ENCODE results near the gene SRSF4.

The SRSF4 gene

GRCh38 chr1:29195881-29196291 lies 14.2 kb upstream of the SRSF4 start:
- no peak overlapping the region for H3K9ac ChIP-seq (ENCODE audit: low read length)
- H2AK5ac ChIP-seq (ENCODE audit: low read length), result peak overlapping the region; percentile 66
- peak overlapping the region; percentile 34 for H2BK120ac ChIP-seq (ENCODE audit: insufficient read depth, low read length, poor library complexity)
- peaks cover 21 to 38% of the 10 kb centered on the region in 2 experiments for H3K36me3 ChIP-seq (ENCODE audit: control insufficient read depth in 1 of 2, insufficient read depth in 2 of 2, low read length in 2 of 2)
- no peaks in the 10 kb centered on the region for H3K27me3 ChIP-seq (ENCODE audit: insufficient read depth, low read length)
- no peak overlapping the region for H4K8ac ChIP-seq (ENCODE audit: low read depth, low read length)
- no peak for DNase-seq
- H3K23ac ChIP-seq (ENCODE audit: low read length), result no peak overlapping the region
- H3K27ac ChIP-seq (ENCODE audit: low read depth, low read length), result no peak overlapping the region
- H3K4me2 ChIP-seq (ENCODE audit: low read length), result no peak overlapping the region
- H3K9me3 ChIP-seq (ENCODE audit: insufficient read depth, low read depth, low read length), result no peaks in the 10 kb centered on the region
- peak overlapping the region; percentile 66 for H3K18ac ChIP-seq (ENCODE audit: low read length)
- H2BK5ac ChIP-seq (ENCODE audit: low read depth, low read length, poor library complexity), result no peak overlapping the region
- WGBS (ENCODE audit: extremely low coverage, insufficient coverage, insufficient read length), result no CpG with 5 or more reads among the region's 8 CpGs
- no peak overlapping the region for H4K12ac ChIP-seq (ENCODE audit: low read depth, low read length)
- no peak overlapping the region for H3K4ac ChIP-seq (ENCODE audit: low read depth, low read length)
- H3K79me1 ChIP-seq (ENCODE audit: low read length), result peaks cover 2% of the 10 kb centered on the region
- no peak overlapping the region for H3K14ac ChIP-seq (ENCODE audit: low read length)
- H3K4me1 ChIP-seq (ENCODE audit: control insufficient read depth in 1 of 2, insufficient read depth in 2 of 2, low read length in 2 of 2), result peaks cover 8 to 19% of the 10 kb centered on the region in 2 experiments
- no peak overlapping the region for H2AFZ ChIP-seq (ENCODE audit: insufficient read depth, low read length, poor library complexity)
- no peak overlapping the region for H4K91ac ChIP-seq (ENCODE audit: low read depth, low read length)
- no peak overlapping the region for H3K4me3 ChIP-seq (ENCODE audit: low read depth, low read length)
- H3K79me2 ChIP-seq (ENCODE audit: control insufficient read depth, insufficient read depth, low read length, poor library complexity), result no peaks in the 10 kb centered on the region
- H2BK12ac ChIP-seq (ENCODE audit: low read length), result peak overlapping the region; percentile 77

DNA sequence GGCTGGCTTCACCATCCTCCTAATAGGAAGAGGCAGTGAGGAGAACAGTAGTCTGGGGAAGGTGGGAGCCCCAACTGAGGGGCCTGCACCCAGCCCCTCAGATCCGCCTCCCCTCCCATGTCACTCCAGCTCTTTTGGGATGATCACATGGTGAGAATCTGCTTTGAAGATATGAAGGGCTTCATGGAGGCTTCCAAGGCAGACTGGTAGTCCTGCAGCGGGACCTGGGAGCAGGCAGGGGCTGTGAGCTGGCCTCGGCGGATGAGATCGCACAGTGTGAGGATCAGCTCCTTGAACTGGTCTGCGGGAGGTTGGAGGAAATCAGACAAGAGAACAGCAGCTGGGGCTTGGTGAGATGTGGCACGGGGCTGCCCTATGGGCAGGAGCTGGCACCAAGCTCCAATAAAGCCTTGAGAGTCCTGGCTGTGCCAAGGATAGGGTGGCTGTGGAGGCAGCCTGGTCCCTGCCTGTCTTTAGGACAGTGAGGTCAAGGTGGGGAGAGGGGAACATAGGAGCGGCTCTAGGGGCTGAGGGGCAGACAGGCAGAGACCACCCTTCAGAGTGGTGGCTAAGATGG lies 12.3 kb upstream of the SRSF4 start:
- H2AFZ ChIP-seq (ENCODE audit: insufficient read depth, low read length, poor library complexity), result no peak overlapping the region
- no peak overlapping the region for H2BK12ac ChIP-seq (ENCODE audit: low read length)
- H3K9ac ChIP-seq (ENCODE audit: low read length), result no peak overlapping the region
- H3K9me3 ChIP-seq (ENCODE audit: insufficient read depth, low read depth, low read length), result no peaks in the 10 kb centered on the region
- H3K27me3 ChIP-seq (ENCODE audit: insufficient read depth, low read length), result no peaks in the 10 kb centered on the region
- no peak overlapping the region for H3K27ac ChIP-seq (ENCODE audit: low read depth, low read length)
- no peak overlapping the region for H4K91ac ChIP-seq (ENCODE audit: low read depth, low read length)
- no peak overlapping the region for H2AK5ac ChIP-seq (ENCODE audit: low read length)
- H3K23ac ChIP-seq (ENCODE audit: low read length), result no peak overlapping the region
- no peak overlapping the region for H3K4ac ChIP-seq (ENCODE audit: low read depth, low read length)
- peaks cover 2% of the 10 kb centered on the region for H3K79me1 ChIP-seq (ENCODE audit: low read length)
- no CpG with 5 or more reads among the region's 8 CpGs for WGBS (ENCODE audit: extremely low coverage, insufficient coverage, insufficient read length)
- no peak overlapping the region for H3K14ac ChIP-seq (ENCODE audit: low read length)
- no peak overlapping the region for H3K18ac ChIP-seq (ENCODE audit: low read length)
- H3K4me2 ChIP-seq (ENCODE audit: low read length), result no peak overlapping the region
- no peaks in the 10 kb centered on the region for H3K79me2 ChIP-seq (ENCODE audit: control insufficient read depth, insufficient read depth, low read length, poor library complexity)
- no peak overlapping the region for H4K8ac ChIP-seq (ENCODE audit: low read depth, low read length)
- DNase-seq, result no peak
- peaks cover 8 to 23% of the 10 kb centered on the region in 2 experiments for H3K4me1 ChIP-seq (ENCODE audit: control insufficient read depth in 1 of 2, insufficient read depth in 2 of 2, low read length in 2 of 2)
- H3K4me3 ChIP-seq (ENCODE audit: low read depth, low read length), result no peak overlapping the region
- no peak overlapping the region for H2BK5ac ChIP-seq (ENCODE audit: low read depth, low read length, poor library complexity)
- H3K36me3 ChIP-seq (ENCODE audit: control insufficient read depth in 1 of 2, insufficient read depth in 2 of 2, low read length in 2 of 2), result peaks cover 17 to 31% of the 10 kb centered on the region in 2 experiments
- no peak overlapping the region for H2BK120ac ChIP-seq (ENCODE audit: insufficient read depth, low read length, poor library complexity)
- H4K12ac ChIP-seq (ENCODE audit: low read depth, low read length), result no peak overlapping the region

- Histone ChIP-seq H4K12ac (ENCODE audit: low read depth, low read length) (no peak overlapping the region), H3K9ac (ENCODE audit: low read length) (no peak overlapping the region), H2AK5ac (ENCODE audit: low read length) (no peak overlapping the region), H3K18ac (ENCODE audit: low read length) (no peak overlapping the region), H3K4me2 (ENCODE audit: low read length) (no peak overlapping the region), H3K79me2 (ENCODE audit: control insufficient read depth, insufficient read depth, low read length, poor library complexity) (no peaks in the 10 kb centered on the region), H3K23ac (ENCODE audit: low read length) (no peak overlapping the region), H2BK12ac (ENCODE audit: low read length) (no peak overlapping the region), H2BK5ac (ENCODE audit: low read depth, low read length, poor library complexity) (no peak overlapping the region), H3K27me3 (ENCODE audit: insufficient read depth, low read length) (no peaks in the 10 kb centered on the region), H3K27ac (ENCODE audit: low read depth, low read length) (no peak overlapping the region), H3K4me1 (ENCODE audit: control insufficient read depth in 1 of 2, insufficient read depth in 2 of 2, low read length in 2 of 2) (peaks cover 2 to 19% of the 10 kb centered on the region in 2 experiments), H3K4ac (ENCODE audit: low read depth, low read length) (no peak overlapping the region), H3K9me3 (ENCODE audit: insufficient read depth, low read depth, low read length) (no peaks in the 10 kb centered on the region), H2BK120ac (ENCODE audit: insufficient read depth, low read length, poor library complexity) (no peak overlapping the region), H3K14ac (ENCODE audit: low read length) (no peak overlapping the region), H3K4me3 (ENCODE audit: low read depth, low read length) (no peak overlapping the region), H4K91ac (ENCODE audit: low read depth, low read length) (no peak overlapping the region), H2AFZ (ENCODE audit: insufficient read depth, low read length, poor library complexity) (no peak overlapping the region), H4K8ac (ENCODE audit: low read depth, low read length) (no peak overlapping the region), H3K36me3 (ENCODE audit: control insufficient read depth in 1 of 2, insufficient read depth in 2 of 2, low read length in 2 of 2) (peaks cover 13 to 24% of the 10 kb centered on the region in 2 experiments), H3K79me1 (ENCODE audit: low read length) (peaks cover 3% of the 10 kb centered on the region)
- no CpG with 5 or more reads among the region's 6 CpGs for WGBS (ENCODE audit: extremely low coverage, insufficient coverage, insufficient read length)
- no peak for DNase-seq
These were observed 9.0 kb upstream of the SRSF4 start for GRCh38 chr1:29190718-29191117.

DNA sequence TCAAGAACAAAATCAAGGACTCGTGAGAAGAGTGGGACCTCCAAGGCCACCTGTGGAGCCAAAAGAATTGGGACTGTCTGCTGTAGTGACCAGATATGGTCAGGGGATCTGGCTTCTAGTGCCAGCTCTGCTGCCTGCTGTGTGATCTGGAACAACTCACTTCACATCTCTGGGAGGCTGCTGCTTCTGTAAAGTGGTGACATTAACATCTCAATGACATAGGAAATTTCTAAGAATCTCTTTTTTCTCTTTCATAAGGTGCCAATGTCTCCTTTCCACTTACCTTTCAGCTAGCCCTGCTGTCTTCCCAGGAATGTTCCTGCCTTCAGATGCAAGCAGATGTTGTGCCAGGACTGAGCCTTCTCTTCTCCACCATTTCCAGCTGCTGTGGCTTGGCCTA lies 5.0 kb upstream of the SRSF4 start:
- H4K12ac ChIP-seq (ENCODE audit: low read depth, low read length), result no peak overlapping the region
- no CpG with 5 or more reads among the region's 1 CpG for WGBS (ENCODE audit: extremely low coverage, insufficient coverage, insufficient read length)

More for the DNA sequence above, 5.0 kb upstream of the SRSF4 start:
- Histone ChIP-seq H3K18ac (ENCODE audit: low read length) (peak overlapping the region; percentile 20), H2BK12ac (ENCODE audit: low read length) (peak overlapping the region; percentile 59), H3K23ac (ENCODE audit: low read length) (no peak overlapping the region), H3K4me2 (ENCODE audit: low read length) (no peak overlapping the region), H3K79me2 (ENCODE audit: control insufficient read depth, insufficient read depth, low read length, poor library complexity) (no peaks in the 10 kb centered on the region), H3K79me1 (ENCODE audit: low read length) (peaks cover 8% of the 10 kb centered on the region), H3K4ac (ENCODE audit: low read depth, low read length) (no peak overlapping the region), H3K27ac (ENCODE audit: low read depth, low read length) (peak overlapping the region; percentile 33), H3K14ac (ENCODE audit: low read length) (no peak overlapping the region), H4K91ac (ENCODE audit: low read depth, low read length) (no peak overlapping the region), H2BK120ac (ENCODE audit: insufficient read depth, low read length, poor library complexity) (peak overlapping the region; percentile 32), H2BK5ac (ENCODE audit: low read depth, low read length, poor library complexity) (peak overlapping the region; percentile 53), H3K36me3 (ENCODE audit: control insufficient read depth in 1 of 2, insufficient read depth in 2 of 2, low read length in 2 of 2) (no peaks in the 10 kb centered on the region), H3K9ac (ENCODE audit: low read length) (no peak overlapping the region), H3K4me3 (ENCODE audit: low read depth, low read length) (no peak overlapping the region), H2AFZ (ENCODE audit: insufficient read depth, low read length, poor library complexity) (no peak overlapping the region), H2AK5ac (ENCODE audit: low read length) (no peak overlapping the region), H3K27me3 (ENCODE audit: insufficient read depth, low read length) (no peaks in the 10 kb centered on the region), H3K4me1 (ENCODE audit: control insufficient read depth in 1 of 2, insufficient read depth in 2 of 2, low read length in 2 of 2) (peaks cover 4 to 14% of the 10 kb centered on the region in 2 experiments), H4K8ac (ENCODE audit: low read depth, low read length) (no peak overlapping the region), H3K9me3 (ENCODE audit: insufficient read depth, low read depth, low read length) (no peaks in the 10 kb centered on the region)
- DNase-seq, result no peak
